GM23338 (cell line): ENCODE data around the gene TNFAIP3.

Experiments
- CREB1 ChIP-seq: fragments of 250-450 bp; sonication (Bioruptor Pico); IDR thresholded peaks from 2 replicates; pipeline ENCODE4 v1.5.0; 2020; ENCODE audit warnings: low read depth, mild to moderate bottlenecking, moderate library complexity
- EZH2phosphoT487 ChIP-seq: fragments of 200-600 bp; sonication (generic); IDR thresholded peaks from one replicate; pipeline ENCODE4 v1.8.1; 2018; ENCODE audit warnings: antibody characterized with exemption; ENCODE audit not compliant: unreplicated experiment
- JUNB ChIP-seq: IDR thresholded peaks from one replicate; pipeline ENCODE4 v1.6.1; 2016; ENCODE audit warnings: antibody characterized with exemption; ENCODE audit not compliant: unreplicated experiment
- POLR2AphosphoS5 ChIP-seq: IDR thresholded peaks from 2 replicates; pipeline ENCODE4 v1.6.1; 2016; ENCODE audit warnings: antibody characterized with exemption, low read depth
- ZNF114 ChIP-seq: fragments of 250-450 bp; sonication (Bioruptor Pico); IDR thresholded peaks from 2 replicates; pipeline ENCODE4 v1.5.0; 2020; ENCODE audit warnings: mild to moderate bottlenecking, moderate library complexity
- TF ChIP-seq, protein P1 (sequence below), 2 experiments: fragments of 200-600 bp in 1 of 2; sonication (generic) in 1 of 2; conservative IDR thresholded peaks; 2 replicates each; pipeline versions ENCODE4 v1.5.1 to v1.6.1; 2016 to 2017; ENCODE audit warnings: antibody characterized with exemption in 2 of 2, low read depth in 2 of 2, mild to moderate bottlenecking in 2 of 2, moderate library complexity in 1 of 2
- TF ChIP-seq, protein P2 (sequence below): IDR thresholded peaks from one replicate; pipeline ENCODE4 v1.6.1; 2018; ENCODE audit warnings: antibody characterized with exemption; ENCODE audit not compliant: unreplicated experiment

DNA sequence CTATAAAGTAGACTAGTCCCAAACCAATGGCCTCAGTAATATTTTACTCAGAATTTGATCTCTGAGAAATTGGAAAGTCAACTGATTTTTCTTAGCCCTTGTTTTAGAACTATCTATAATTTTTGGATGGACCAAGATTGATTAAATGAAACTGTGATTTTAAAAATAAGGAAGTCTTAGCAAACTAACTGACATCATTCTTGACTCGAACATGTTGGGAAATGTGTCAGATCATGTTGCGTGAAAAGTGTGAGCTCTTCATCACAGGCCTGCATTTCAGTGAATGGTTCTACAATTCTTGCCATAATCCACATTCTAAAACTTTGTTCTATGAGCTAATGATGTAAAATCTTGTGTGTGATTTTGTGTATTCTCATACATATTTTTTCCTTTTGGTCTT, 11.0 kb downstream of the TNFAIP3 start:
- TF ChIP-seq, protein P1, sequence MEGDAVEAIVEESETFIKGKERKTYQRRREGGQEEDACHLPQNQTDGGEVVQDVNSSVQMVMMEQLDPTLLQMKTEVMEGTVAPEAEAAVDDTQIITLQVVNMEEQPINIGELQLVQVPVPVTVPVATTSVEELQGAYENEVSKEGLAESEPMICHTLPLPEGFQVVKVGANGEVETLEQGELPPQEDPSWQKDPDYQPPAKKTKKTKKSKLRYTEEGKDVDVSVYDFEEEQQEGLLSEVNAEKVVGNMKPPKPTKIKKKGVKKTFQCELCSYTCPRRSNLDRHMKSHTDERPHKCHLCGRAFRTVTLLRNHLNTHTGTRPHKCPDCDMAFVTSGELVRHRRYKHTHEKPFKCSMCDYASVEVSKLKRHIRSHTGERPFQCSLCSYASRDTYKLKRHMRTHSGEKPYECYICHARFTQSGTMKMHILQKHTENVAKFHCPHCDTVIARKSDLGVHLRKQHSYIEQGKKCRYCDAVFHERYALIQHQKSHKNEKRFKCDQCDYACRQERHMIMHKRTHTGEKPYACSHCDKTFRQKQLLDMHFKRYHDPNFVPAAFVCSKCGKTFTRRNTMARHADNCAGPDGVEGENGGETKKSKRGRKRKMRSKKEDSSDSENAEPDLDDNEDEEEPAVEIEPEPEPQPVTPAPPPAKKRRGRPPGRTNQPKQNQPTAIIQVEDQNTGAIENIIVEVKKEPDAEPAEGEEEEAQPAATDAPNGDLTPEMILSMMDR (conservative IDR thresholded peaks at IDR 0.05; ENCODE audit: low read depth in 2 of 2): no peak
- TF ChIP-seq POLR2AphosphoS5: no peak
- no peak for TF ChIP-seq JUNB
- no peak for TF ChIP-seq ZNF114
- TF ChIP-seq CREB1: no peak
- TF ChIP-seq, protein P2, sequence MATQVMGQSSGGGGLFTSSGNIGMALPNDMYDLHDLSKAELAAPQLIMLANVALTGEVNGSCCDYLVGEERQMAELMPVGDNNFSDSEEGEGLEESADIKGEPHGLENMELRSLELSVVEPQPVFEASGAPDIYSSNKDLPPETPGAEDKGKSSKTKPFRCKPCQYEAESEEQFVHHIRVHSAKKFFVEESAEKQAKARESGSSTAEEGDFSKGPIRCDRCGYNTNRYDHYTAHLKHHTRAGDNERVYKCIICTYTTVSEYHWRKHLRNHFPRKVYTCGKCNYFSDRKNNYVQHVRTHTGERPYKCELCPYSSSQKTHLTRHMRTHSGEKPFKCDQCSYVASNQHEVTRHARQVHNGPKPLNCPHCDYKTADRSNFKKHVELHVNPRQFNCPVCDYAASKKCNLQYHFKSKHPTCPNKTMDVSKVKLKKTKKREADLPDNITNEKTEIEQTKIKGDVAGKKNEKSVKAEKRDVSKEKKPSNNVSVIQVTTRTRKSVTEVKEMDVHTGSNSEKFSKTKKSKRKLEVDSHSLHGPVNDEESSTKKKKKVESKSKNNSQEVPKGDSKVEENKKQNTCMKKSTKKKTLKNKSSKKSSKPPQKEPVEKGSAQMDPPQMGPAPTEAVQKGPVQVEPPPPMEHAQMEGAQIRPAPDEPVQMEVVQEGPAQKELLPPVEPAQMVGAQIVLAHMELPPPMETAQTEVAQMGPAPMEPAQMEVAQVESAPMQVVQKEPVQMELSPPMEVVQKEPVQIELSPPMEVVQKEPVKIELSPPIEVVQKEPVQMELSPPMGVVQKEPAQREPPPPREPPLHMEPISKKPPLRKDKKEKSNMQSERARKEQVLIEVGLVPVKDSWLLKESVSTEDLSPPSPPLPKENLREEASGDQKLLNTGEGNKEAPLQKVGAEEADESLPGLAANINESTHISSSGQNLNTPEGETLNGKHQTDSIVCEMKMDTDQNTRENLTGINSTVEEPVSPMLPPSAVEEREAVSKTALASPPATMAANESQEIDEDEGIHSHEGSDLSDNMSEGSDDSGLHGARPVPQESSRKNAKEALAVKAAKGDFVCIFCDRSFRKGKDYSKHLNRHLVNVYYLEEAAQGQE: no peak
- TF ChIP-seq EZH2phosphoT487: no peak
